ENCODE data around the gene ZNF630. TPM values are rescaled to one million over a fixed set of nuclear protein-coding genes. Genes with fewer than 3 reads are reported as not detected.

Gene ZNF630
- total and polyA plus RNA-seq, 2 of the 8 experiments (the other 6 are each of a cell fraction or from before 2014, with no cell fraction given), result 0.67 to 2.2 TPM

GRCh38 chrX:48046846-48047245 lies 24.6 kb downstream of the ZNF630 start (continued):
- TF ChIP-seq CHD7 (IDR thresholded peaks at IDR 0.05; ENCODE audit: insufficient replicate concordance, low read length), result no peak
- TF ChIP-seq NRF1 (IDR thresholded peaks at IDR 0.05; ENCODE audit: low read depth, low read length), result no peak
- TF ChIP-seq RAD21 (IDR thresholded peaks at IDR 0.05 in 1 of 2, conservative IDR thresholded peaks at IDR 0.05 in 1 of 2; ENCODE audit: low read depth in 2 of 2, low read length in 2 of 2), result no peak
- no peak for TF ChIP-seq TCF12 (IDR thresholded peaks at IDR 0.05; ENCODE audit: low read depth, low read length)
- no peak for TF ChIP-seq TAF7 (optimal IDR thresholded peaks at IDR 0.05; ENCODE audit: borderline replicate concordance, low read depth, low read length)

Measured in H1 (cell line).